Measurements from ENCODE around the gene NAA40. TPM values are rescaled to one million over a fixed set of nuclear protein-coding genes. Genes with fewer than 3 reads are reported as not detected.

The NAA40 gene
- total RNA-seq, 1 experiment from 2014 or later: 44.4 TPM

DNA sequence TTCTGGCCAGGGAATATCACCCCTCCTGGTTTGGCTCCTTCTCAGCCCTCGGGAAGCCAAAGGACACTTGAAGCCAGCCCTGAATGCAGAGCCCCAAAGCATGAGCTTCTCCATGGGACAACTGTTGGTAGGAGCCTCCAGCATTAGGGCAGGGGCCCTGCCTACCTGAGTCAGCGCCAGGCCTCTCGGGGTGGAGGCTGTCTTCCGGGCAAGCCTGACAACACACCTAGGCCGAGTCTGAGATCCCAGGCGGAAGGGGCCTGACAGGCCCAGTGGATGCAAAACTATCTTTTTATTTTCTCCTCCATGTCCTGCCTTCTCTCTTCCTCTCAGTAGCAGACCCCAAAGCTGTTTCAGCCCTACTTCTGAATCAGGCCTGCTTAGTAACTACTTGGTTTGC, 49.5 kb upstream of the NAA40 start:
- Histone ChIP-seq H3K4me2 (ENCODE audit: insufficient read depth, insufficient read length, low read length) (no peak overlapping the region), H3K79me2 (ENCODE audit: insufficient read depth, low read length) (peaks cover 9% of the 10 kb centered on the region; the same call in 1 of the 2 replicates), H4K91ac (ENCODE audit: insufficient read length, low read depth, low read length) (no peak overlapping the region), H2AFZ (ENCODE audit: low read length) (no peak overlapping the region), H3K4ac (ENCODE audit: low read depth, low read length) (no peak overlapping the region), H3K27ac (ENCODE audit: insufficient read length, low read depth, low read length) (no peak overlapping the region), H3K56ac (ENCODE audit: insufficient read length, low read depth, low read length) (no peak overlapping the region), H3K23me2 (ENCODE audit: insufficient read length, low read depth, low read length, poor library complexity, severe bottlenecking) (no peaks in the 10 kb centered on the region), H2AK5ac (ENCODE audit: insufficient read length, low read length) (no peak overlapping the region), H4K20me1 (ENCODE audit: control insufficient read depth, insufficient read depth, insufficient read length) (no peaks in the 10 kb centered on the region), H3K79me1 (ENCODE audit: insufficient read depth, low read depth, low read length, poor library complexity, severe bottlenecking) (peaks cover 3% of the 10 kb centered on the region), H2BK20ac (ENCODE audit: low read depth, low read length, poor library complexity, severe bottlenecking) (no peak overlapping the region), H3T11ph (ENCODE audit: low read length) (no peak overlapping the region), H4K8ac (replicated peaks; ENCODE audit: insufficient read length, low read depth, low read length) (no peak overlapping the region), H2BK120ac (ENCODE audit: low read depth, low read length, poor library complexity, severe bottlenecking) (no peak overlapping the region), H3K9ac (ENCODE audit: extremely low read depth, insufficient read length, low read length) (no peak overlapping the region), H2BK12ac (ENCODE audit: insufficient read length, low read depth, low read length) (no peak overlapping the region), H3K9me3 (ENCODE audit: control insufficient read depth, low read depth, low read length) (no peaks in the 10 kb centered on the region), H3K27me3 (ENCODE audit: insufficient read depth, low read length) (no peaks in the 10 kb centered on the region), H3K14ac (ENCODE audit: insufficient read depth, low read length) (no peak overlapping the region), H2BK5ac (ENCODE audit: insufficient read length, low read length) (no peak overlapping the region), H4K5ac (ENCODE audit: insufficient read length, low read depth, low read length) (no peak overlapping the region), H2BK15ac (ENCODE audit: low read depth, low read length) (no peak overlapping the region), H3K18ac (ENCODE audit: insufficient read length, low read depth, low read length) (no peak overlapping the region), H3K23ac (ENCODE audit: insufficient read length, low read depth, low read length) (no peak overlapping the region), H3K4me1 (ENCODE audit: insufficient read depth, low read length) (peaks cover 10% of the 10 kb centered on the region; the same call in 1 of the 2 replicates)
- no CpG with 5 or more reads among the region's 6 CpGs for WGBS (ENCODE audit: extremely low coverage, insufficient read length, low lambda C conversion rate)
- Mint-ChIP-seq H3K4me1 (peaks cover 29 to 50% of the 10 kb centered on the region in 2 experiments), H3K4me3 (no peak overlapping the region), H3K27me3 (ENCODE audit: low read depth) (no peaks in the 10 kb centered on the region; the same call in 1 of the 2 replicates), H3K36me3 (ENCODE audit: insufficient read depth in 1 of 3, low read depth in 3 of 3) (peaks cover 2 to 10% (median 8%) of the 10 kb centered on the region in 3 experiments; a peak in 5 of 7 replicates), H3K9me3 (no peaks in the 10 kb centered on the region), H3K27ac (peak overlapping the region in 2 of 3 experiments; percentile 34 to 51; a peak in 3 of 7 replicates)
- no peak for DNase-seq
- TF ChIP-seq CTCF (conservative IDR thresholded peaks at IDR 0.05): no peak

All from H9 (cell line).